HepG2 (cell line): ENCODE data around the gene CPAMD8. TPM values are rescaled to one million over a fixed set of nuclear protein-coding genes. Genes with fewer than 3 reads are reported as not detected.

ENCODE experiments used
- ATAC-seq: fragments of 200-7000 bp; cut with Tn5 transposase; 3 replicates; pipeline ENCODE4 v1.9.1; 2020; ENCODE audit warnings: mild to moderate bottlenecking, moderate library complexity
- BruUV-seq: library from RNA; stranded (reverse); fragments of 400-500 nt; replicated peaks from 2 replicates; lab custom pipeline; 2021; lab: Mats Ljungman, UMichigan
- CTCF ChIA-PET: fragments of 300-600 bp; formaldehyde crosslinking; extraction: SDS; loops from one replicate; lab custom pipeline; 2021; ENCODE audit warnings: low total read pairs, inconsistent platforms, low intra/inter-chr PET ratio; lab: Yijun Ruan, JAX
- POLR2A ChIA-PET: fragments of 350-600 bp; sonication (Branson Sonifier 250); formaldehyde crosslinking; loops from one replicate; lab custom pipeline; 2020; ENCODE audit warnings: antibody characterized with exemption, inconsistent platforms; lab: Yijun Ruan, JAX
- DNase-seq: peaks from one replicate; pipeline ENCODE4 v3.0.0-alpha.2; 2015; ENCODE audit warnings: low spot score
- FAIRE-seq: peaks from 3 replicates; lab custom pipeline; 2011; peaks lifted over from hg19 to GRCh38; lab: Jason Lieb, UNC
- H2AFZ ChIP-seq: one replicate; pipeline ENCODE4 v1.6.1; 2011; ENCODE audit warnings: low read length, inconsistent platforms
- H3K27ac ChIP-seq: fragments of 300-600 bp; 3 replicates; pipeline ENCODE4 v1.8.0; 2011; ENCODE audit warnings: mixed run types, mild to moderate bottlenecking, mixed read lengths, low read length, inconsistent platforms; ENCODE audit not compliant: insufficient read depth; ENCODE audit errors: extremely low read length
- H3K27me3 ChIP-seq, 2 experiments: fragments of 200-600 bp in 1 of 2; 2 replicates in 1 of 2; 3 replicates in 1 of 2; pipeline versions ENCODE4 v1.6.0 to v1.8.0; 2011; ENCODE audit warnings: low read length in 2 of 2, mild to moderate bottlenecking in 2 of 2, moderate library complexity in 2 of 2, inconsistent platforms in 1 of 2; ENCODE audit not compliant: insufficient read depth in 2 of 2, control insufficient read depth in 1 of 2
- H3K36me3 ChIP-seq, 2 experiments: fragments of 200-600 bp in 1 of 2; replicated peaks in 1 of 2; 2 replicates in 1 of 2; 3 replicates in 1 of 2; pipeline versions ENCODE4 v1.5.1 to v1.8.0; 2011; ENCODE audit warnings: low read length in 2 of 2, inconsistent platforms in 1 of 2; ENCODE audit not compliant: insufficient read depth in 2 of 2, control insufficient read depth in 1 of 2
- H3K4me1 ChIP-seq: 2 replicates; pipeline ENCODE4 v1.5.1; 2012; ENCODE audit warnings: low read length, inconsistent platforms; ENCODE audit not compliant: insufficient read depth
- H3K4me2 ChIP-seq: 2 replicates; pipeline ENCODE4 v1.6.0; 2011; ENCODE audit warnings: low read depth, low read length, inconsistent platforms
- H3K4me3 ChIP-seq, 3 experiments: fragments of 200-600 bp in 1 of 3; sonication (generic), shearing (Covaris generic) in 1 of 3; replicated peaks in 1 of 3; 2 replicates each; pipeline ENCODE4 v1.5.1; 2011 to 2016; ENCODE audit warnings: low read length in 3 of 3, inconsistent platforms in 2 of 3, low read depth in 2 of 3, mild to moderate bottlenecking in 2 of 3, control low read depth in 1 of 3, mixed read lengths in 1 of 3; ENCODE audit not compliant: insufficient read depth in 1 of 3
- H3K79me2 ChIP-seq: one replicate; pipeline ENCODE4 v1.6.1; 2011; ENCODE audit warnings: low read length, inconsistent platforms; ENCODE audit not compliant: insufficient read depth
- H3K9ac ChIP-seq: 2 replicates; pipeline ENCODE4 v1.6.0; 2011; ENCODE audit warnings: mild to moderate bottlenecking, low read depth, low read length, inconsistent platforms; ENCODE audit not compliant: insufficient read depth
- H3K9me3 ChIP-seq: 2 replicates; pipeline ENCODE4 v1.5.1; 2012; ENCODE audit warnings: mild to moderate bottlenecking, low read length
- H4K20me1 ChIP-seq: 2 replicates; pipeline ENCODE4 v1.6.0; 2011; ENCODE audit warnings: inconsistent platforms, mild to moderate bottlenecking, low read length, moderate library complexity; ENCODE audit not compliant: insufficient read depth
- ATM ChIP-seq: fragments of 450-650 bp; IDR thresholded peaks from 2 replicates; pipeline ENCODE4 v1.7.1; 2017; ENCODE audit warnings: mild to moderate bottlenecking, borderline replicate concordance
- HMGXB3 ChIP-seq: sonication (generic); formaldehyde crosslinking; IDR thresholded peaks from 2 replicates; pipeline ENCODE4 v1.4.0; 2020; ENCODE audit warnings: missing genetic modification reagents, borderline replicate concordance
- MLX ChIP-seq: IDR thresholded peaks from 2 replicates; pipeline ENCODE4 v1.6.1; 2016
- MYC ChIP-seq: sonication (generic); formaldehyde crosslinking; IDR thresholded peaks from 2 replicates; pipeline ENCODE4 v1.9.0; 2021; ENCODE audit warnings: missing genetic modification reagents, borderline replicate concordance
- MYPOP ChIP-seq: sonication (generic); formaldehyde crosslinking; IDR thresholded peaks from 2 replicates; pipeline ENCODE4 v1.8.1; 2023; ENCODE audit warnings: mild to moderate bottlenecking, moderate library complexity, missing genetic modification reagents
- NPAS2 ChIP-seq: sonication (generic); formaldehyde crosslinking; IDR thresholded peaks from 2 replicates; pipeline ENCODE4 v1.8.0; 2022; ENCODE audit warnings: mild to moderate bottlenecking, missing genetic modification reagents, borderline replicate concordance
- SKI ChIP-seq: fragments of 450-650 bp; IDR thresholded peaks from one replicate; pipeline ENCODE4 v1.6.1; 2018; ENCODE audit warnings: mild to moderate bottlenecking; ENCODE audit not compliant: partially characterized antibody
- ZBTB4 ChIP-seq: sonication (generic); formaldehyde crosslinking; IDR thresholded peaks from 2 replicates; pipeline ENCODE4 v1.4.0; 2020; ENCODE audit warnings: missing genetic modification reagents, mild to moderate bottlenecking, borderline replicate concordance
- ZBTB44 ChIP-seq: sonication (generic); formaldehyde crosslinking; IDR thresholded peaks from 2 replicates; pipeline ENCODE4 v1.4.0; 2020; ENCODE audit warnings: missing genetic modification reagents
- ZIK1 ChIP-seq: sonication (generic); formaldehyde crosslinking; IDR thresholded peaks from 2 replicates; pipeline ENCODE4 v1.5.0; 2020; ENCODE audit warnings: mild to moderate bottlenecking, low read depth, missing genetic modification reagents, borderline replicate concordance
- ZNF225 ChIP-seq: sonication (generic); formaldehyde crosslinking; IDR thresholded peaks from 2 replicates; pipeline ENCODE4 v1.4.0; 2020; ENCODE audit warnings: mild to moderate bottlenecking, missing genetic modification reagents
- ZNF451 ChIP-seq: sonication (generic); formaldehyde crosslinking; IDR thresholded peaks from 2 replicates; pipeline ENCODE4 v1.5.0; 2020; ENCODE audit warnings: mild to moderate bottlenecking, missing genetic modification reagents
- ZNF768 ChIP-seq: sonication (generic); formaldehyde crosslinking; IDR thresholded peaks from 2 replicates; pipeline ENCODE4 v1.4.0; 2020; ENCODE audit warnings: missing genetic modification reagents
- ZNF772 ChIP-seq: sonication (generic); formaldehyde crosslinking; IDR thresholded peaks from 2 replicates; pipeline ENCODE4 v1.5.0; 2020; ENCODE audit warnings: mild to moderate bottlenecking, missing genetic modification reagents
- WGBS: methylation state at CpG from one replicate; pipeline ENCODE4 v1.1.6; 2017; ENCODE audit warnings: low lambda C conversion rate; 5-methylcytosine and 5-hydroxymethylcytosine counted together
- in situ Hi-C: cut with HindIII; loops from 2 replicates; pipeline ENCODE4 v1.10.0; 2017; ENCODE audit warnings: low pct_unique_long_range_greater_than_20kb; ENCODE audit not compliant: extremely low pct_ligation_motif_present
- intact Hi-C: fragments of 100-400 bp; cut with micrococcal nuclease; formaldehyde crosslinking; loops from one replicate; pipeline ENCODE4 v1.10.0; 2022; ENCODE audit not compliant: unreplicated experiment
- polyA plus RNA-seq, 8 experiments: library from polyadenylated mRNA; depleted of rRNA in 3 of 8; stranded (reverse) in 7 of 8; unstranded in 1 of 8; fragments of >200 nt; fragmentation: Illumina TruSeq in 4 of 8; extraction: Trizol in 4 of 8; gene quantifications; 2 replicates each; pipeline versions ENCODE4 v1.2.1 to v1.2.3, GENCODE V29; 2011 to 2016; ENCODE audit warnings: low read depth in 4 of 8, missing spikeins in 1 of 8, mixed read lengths in 1 of 8; ENCODE audit not compliant: insufficient read depth in 1 of 8
- total RNA-seq, 5 experiments: library from RNA; depleted of rRNA; stranded (reverse); fragments of >200 nt; fragmentation: Illumina TruSeq; extraction: Trizol; gene quantifications; 2 replicates each; pipeline ENCODE4 v1.2.3, GENCODE V29; 2016; ENCODE audit warnings: low read depth in 1 of 5

CPAMD8 gene
- total and polyA plus RNA-seq, 2 of the 13 experiments (the other 11 are each of a cell fraction or from before 2014, with no cell fraction given): 0.29 to 0.34 TPM

- no peaks in the 10 kb centered on the region for H3K9me3 ChIP-seq
- intact Hi-C loops: no loop called here
- BruUV-seq: no TSS peak
- H2AFZ ChIP-seq: no peak overlapping the region
- H3K36me3 ChIP-seq: no peaks in the 10 kb centered on the region
- in situ Hi-C loops: loop anchor here (10.0 kb wide), 1 partner anchor 128 kb away; no protein-coding TSS in a partner anchor
- H3K79me2 ChIP-seq: no peaks in the 10 kb centered on the region
- H4K20me1 ChIP-seq: no peaks in the 10 kb centered on the region
- H3K4me3 ChIP-seq: no peak overlapping the region
- ChIA-PET CTCF (no interaction called here), POLR2A (no interaction called here)
- no peak overlapping the region for H3K9ac ChIP-seq
- no peak for FAIRE-seq
- no peaks in the 10 kb centered on the region for H3K4me1 ChIP-seq
- WGBS: 33% methylated on average over 5 of the region's 12 CpGs
- ATAC-seq: no peak
- DNase-seq: no peak
- H3K27ac ChIP-seq: no peak overlapping the region
- no peak overlapping the region for H3K4me2 ChIP-seq
- peaks cover 1 to 3% of the 10 kb centered on the region in 2 experiments; a peak in 4 of 5 replicates for H3K27me3 ChIP-seq
- TF ChIP-seq MLX: no peak
- no peak for TF ChIP-seq HMGXB3 (CRISPR knock-in tag)
- no peak for TF ChIP-seq ATM
- no peak for TF ChIP-seq SKI
- TF ChIP-seq ZBTB44 (CRISPR knock-in tag): no peak
- TF ChIP-seq ZNF772 (CRISPR knock-in tag): no peak
- TF ChIP-seq ZBTB4 (CRISPR knock-in tag): no peak
- TF ChIP-seq ZNF768 (CRISPR knock-in tag): no peak
- no peak for TF ChIP-seq ZNF225 (CRISPR knock-in tag)
- TF ChIP-seq ZIK1 (CRISPR knock-in tag): no peak
- TF ChIP-seq NPAS2 (CRISPR knock-in tag): no peak
- TF ChIP-seq ZNF451 (CRISPR knock-in tag): no peak
- TF ChIP-seq MYPOP: no peak
- no peak for TF ChIP-seq MYC
These were observed 124.1 kb downstream of the CPAMD8 start for GRCh38 chr19:16902545-16902944.
